ENCODE results near the gene TBL1XR1.

GRCh38 chr3:177228601-177229190 is 31.4 kb upstream of the TBL1XR1 start:
- no peak for TF ChIP-seq CTCF (IDR thresholded peaks at IDR 0.05)
- no peak for TF ChIP-seq POLR2A (IDR thresholded peaks at IDR 0.05)
